ENCODE data around the gene JAKMIP2. TPM values are rescaled to one million over a fixed set of nuclear protein-coding genes. Genes with fewer than 3 reads are reported as not detected.

The JAKMIP2 gene
- total RNA-seq, 3 donors from 2014 or later (not counting 1 experiment from before 2014, with no cell fraction given) = 12.2 to 16.1 (median 14.9) TPM

DNA sequence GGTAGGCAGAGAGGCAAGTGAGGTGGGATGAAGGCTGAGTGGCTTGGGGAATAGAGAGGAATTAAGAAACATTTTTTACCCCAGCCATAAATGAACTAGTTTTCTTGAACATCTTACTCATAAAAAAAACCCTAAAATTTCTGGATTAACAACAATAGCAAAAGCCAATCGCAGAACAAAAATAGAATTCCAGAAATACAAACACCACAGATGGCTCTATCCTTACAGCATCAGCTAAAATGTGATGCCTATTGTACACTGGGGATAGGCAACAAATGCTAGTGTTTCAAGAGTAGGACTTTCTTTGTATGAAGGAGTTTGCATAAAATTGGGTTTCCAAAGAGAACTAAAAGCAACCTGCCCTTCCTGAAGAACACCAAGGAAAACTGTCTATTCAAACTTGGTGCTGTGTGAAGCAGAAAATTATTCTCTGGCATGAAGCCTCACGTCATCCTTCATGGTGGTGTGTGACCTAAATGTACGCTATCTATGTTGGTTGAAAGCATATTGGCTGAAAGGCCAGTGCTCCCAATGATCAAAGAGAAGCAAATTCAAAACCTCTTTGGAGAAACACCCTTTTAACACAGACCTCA, 82.9 kb downstream of the JAKMIP2 start:
- no peak for ATAC-seq
- WGBS (ENCODE audit: insufficient coverage) = 97% methylated on average over 3 of the region's 3 CpGs
- H3K27me3 Mint-ChIP-seq (ENCODE audit: low read depth in 2 of 2) = no peaks in the 10 kb centered on the region

DNA sequence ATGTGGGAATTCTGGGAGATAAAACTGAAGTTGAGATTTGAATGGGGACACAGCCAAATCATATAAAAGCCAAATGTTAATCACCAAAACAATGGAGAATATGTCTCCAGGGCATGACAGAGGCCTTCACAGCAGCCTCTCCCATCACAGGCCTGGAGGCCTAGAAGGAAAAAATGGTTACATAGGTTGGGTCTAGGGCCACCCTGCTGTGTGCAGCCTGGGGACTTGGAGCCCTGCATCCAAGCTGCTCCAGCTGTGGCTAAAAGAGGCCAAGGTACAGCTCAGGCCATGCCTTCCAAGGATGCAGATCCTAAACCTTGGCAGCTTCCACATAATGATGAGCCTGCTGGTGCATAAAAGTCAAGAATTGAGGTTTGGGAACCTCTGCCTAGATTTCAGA, 85.1 kb downstream of the JAKMIP2 start:
- no peak overlapping the region for H3K4me3 Mint-ChIP-seq
- Histone ChIP-seq H3K9me3 (ENCODE audit: control insufficient read depth, insufficient read depth, low read length) (peaks cover 11% of the 10 kb centered on the region), H3K27me3 (ENCODE audit: control insufficient read depth, insufficient read depth, low read length) (no peaks in the 10 kb centered on the region), H3K27ac (ENCODE audit: low read length) (no peak overlapping the region), H3K4me1 (ENCODE audit: control insufficient read depth, insufficient read depth, low read length) (no peaks in the 10 kb centered on the region), H3K36me3 (ENCODE audit: control insufficient read depth, insufficient read depth, low read length) (no peaks in the 10 kb centered on the region), H3K4me3 (ENCODE audit: low read length) (no peak overlapping the region)
- no peak overlapping the region for H3K27ac Mint-ChIP-seq
- intact Hi-C loops (cut with micrococcal nuclease) = no loop called here
- peaks cover 15% of the 10 kb centered on the region for H3K36me3 Mint-ChIP-seq
- TF ChIP-seq, protein P1, sequence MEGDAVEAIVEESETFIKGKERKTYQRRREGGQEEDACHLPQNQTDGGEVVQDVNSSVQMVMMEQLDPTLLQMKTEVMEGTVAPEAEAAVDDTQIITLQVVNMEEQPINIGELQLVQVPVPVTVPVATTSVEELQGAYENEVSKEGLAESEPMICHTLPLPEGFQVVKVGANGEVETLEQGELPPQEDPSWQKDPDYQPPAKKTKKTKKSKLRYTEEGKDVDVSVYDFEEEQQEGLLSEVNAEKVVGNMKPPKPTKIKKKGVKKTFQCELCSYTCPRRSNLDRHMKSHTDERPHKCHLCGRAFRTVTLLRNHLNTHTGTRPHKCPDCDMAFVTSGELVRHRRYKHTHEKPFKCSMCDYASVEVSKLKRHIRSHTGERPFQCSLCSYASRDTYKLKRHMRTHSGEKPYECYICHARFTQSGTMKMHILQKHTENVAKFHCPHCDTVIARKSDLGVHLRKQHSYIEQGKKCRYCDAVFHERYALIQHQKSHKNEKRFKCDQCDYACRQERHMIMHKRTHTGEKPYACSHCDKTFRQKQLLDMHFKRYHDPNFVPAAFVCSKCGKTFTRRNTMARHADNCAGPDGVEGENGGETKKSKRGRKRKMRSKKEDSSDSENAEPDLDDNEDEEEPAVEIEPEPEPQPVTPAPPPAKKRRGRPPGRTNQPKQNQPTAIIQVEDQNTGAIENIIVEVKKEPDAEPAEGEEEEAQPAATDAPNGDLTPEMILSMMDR (IDR thresholded peaks at IDR 0.05) = no peak
- peaks cover 24 to 40% of the 10 kb centered on the region in 2 donors for H3K4me1 Mint-ChIP-seq
- ATAC-seq (no peak), DNase-seq (no peak)
- H3K9me3 Mint-ChIP-seq = peaks cover 2% of the 10 kb centered on the region in 2 donors
- no peaks in the 10 kb centered on the region for H3K27me3 Mint-ChIP-seq (ENCODE audit: low read depth in 2 of 2)

More for the DNA sequence above, 82.9 kb downstream of the JAKMIP2 start:
- H3K27ac ChIP-seq (ENCODE audit: low read length) = no peak overlapping the region
- TF ChIP-seq, protein P1 (IDR thresholded peaks at IDR 0.05) = no peak
- no peaks in the 10 kb centered on the region for H3K36me3 ChIP-seq (ENCODE audit: control insufficient read depth, insufficient read depth, low read length)
- Mint-ChIP-seq H3K4me1 (peaks cover 23 to 37% of the 10 kb centered on the region in 2 donors), H3K4me3 (no peak overlapping the region), H3K27ac (no peak overlapping the region), H3K36me3 (peaks cover 15% of the 10 kb centered on the region), H3K9me3 (peaks cover 2% of the 10 kb centered on the region in 2 donors)
- H3K4me1 ChIP-seq (ENCODE audit: control insufficient read depth, insufficient read depth, low read length) = no peaks in the 10 kb centered on the region
- H3K4me3 ChIP-seq (ENCODE audit: low read length) = no peak overlapping the region
- peaks cover 11% of the 10 kb centered on the region for H3K9me3 ChIP-seq (ENCODE audit: control insufficient read depth, insufficient read depth, low read length)
- no peak for DNase-seq
- intact Hi-C loops (cut with micrococcal nuclease) = no loop called here
- no peaks in the 10 kb centered on the region for H3K27me3 ChIP-seq (ENCODE audit: control insufficient read depth, insufficient read depth, low read length)

DNA sequence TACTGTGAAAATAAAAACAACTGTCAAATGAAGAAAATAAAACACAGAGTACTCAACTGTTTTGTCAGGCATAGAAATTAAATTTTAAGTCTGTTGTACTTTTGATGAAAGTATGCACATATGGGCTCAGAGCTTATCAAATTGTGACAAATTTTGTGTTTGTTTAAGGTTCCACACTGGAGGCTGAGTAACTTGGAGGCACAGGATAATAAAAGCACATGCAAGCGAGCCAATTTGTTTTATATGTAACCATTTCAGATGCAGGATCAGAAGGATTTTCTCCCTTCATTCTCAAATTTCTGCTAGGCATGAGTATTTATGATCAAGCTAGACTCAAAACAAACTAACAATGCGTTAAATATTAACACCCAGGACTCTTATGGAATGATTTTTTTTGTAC, 87.8 kb downstream of the JAKMIP2 start:
- H3K4me3 ChIP-seq (ENCODE audit: low read length) = no peak overlapping the region
- no peaks in the 10 kb centered on the region for H3K27me3 ChIP-seq (ENCODE audit: control insufficient read depth, insufficient read depth, low read length)
- Mint-ChIP-seq H3K27ac (peak overlapping the region in 1 of 2 donors; percentile 7), H3K4me3 (no peak overlapping the region), H3K36me3 (peaks cover 15% of the 10 kb centered on the region), H3K4me1 (peaks cover 17 to 30% of the 10 kb centered on the region in 2 donors), H3K9me3 (peaks cover 2% of the 10 kb centered on the region in 2 donors), H3K27me3 (ENCODE audit: low read depth in 2 of 2) (no peaks in the 10 kb centered on the region)
- H3K36me3 ChIP-seq (ENCODE audit: control insufficient read depth, insufficient read depth, low read length) = no peaks in the 10 kb centered on the region
- intact Hi-C loops (cut with micrococcal nuclease) = no loop called here
- no peak overlapping the region for H3K27ac ChIP-seq (ENCODE audit: low read length)
- DNase-seq (no peak), ATAC-seq (no peak)
- TF ChIP-seq, protein P1 (IDR thresholded peaks at IDR 0.05) = no peak
- peaks cover 11% of the 10 kb centered on the region for H3K9me3 ChIP-seq (ENCODE audit: control insufficient read depth, insufficient read depth, low read length)
- 100% methylated on average over 1 of the region's 2 CpGs for WGBS (ENCODE audit: insufficient coverage)
- H3K4me1 ChIP-seq (ENCODE audit: control insufficient read depth, insufficient read depth, low read length) = no peaks in the 10 kb centered on the region

DNA sequence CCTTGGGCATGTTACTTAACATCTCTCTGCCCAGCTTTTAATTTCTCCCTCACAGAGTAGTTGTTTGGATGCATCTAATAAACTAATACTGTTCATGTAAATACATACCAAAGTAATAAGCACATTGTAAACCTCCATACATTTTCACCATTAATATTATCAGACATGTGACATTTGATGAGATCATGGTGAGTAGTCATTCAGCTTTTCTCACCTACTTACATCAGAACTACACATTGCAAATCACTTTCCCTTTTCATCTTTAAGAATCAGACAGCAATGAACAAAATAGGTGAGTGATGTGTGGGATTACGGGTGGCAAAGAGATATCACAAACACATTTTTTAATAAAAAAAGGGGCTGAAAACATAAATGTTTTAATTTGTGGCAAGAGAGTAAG, 89.3 kb downstream of the JAKMIP2 start:
- Mint-ChIP-seq H3K9me3 (peaks cover 0 to 2% of the 10 kb centered on the region in 2 donors), H3K27me3 (ENCODE audit: low read depth in 2 of 2) (no peaks in the 10 kb centered on the region), H3K4me1 (peaks cover 24 to 36% of the 10 kb centered on the region in 2 donors), H3K27ac (no peak overlapping the region), H3K36me3 (peaks cover 10% of the 10 kb centered on the region), H3K4me3 (no peak overlapping the region)
- H3K36me3 ChIP-seq (ENCODE audit: control insufficient read depth, insufficient read depth, low read length) = no peaks in the 10 kb centered on the region
- no peak overlapping the region for H3K4me3 ChIP-seq (ENCODE audit: low read length)
- no peaks in the 10 kb centered on the region for H3K4me1 ChIP-seq (ENCODE audit: control insufficient read depth, insufficient read depth, low read length)
- H3K9me3 ChIP-seq (ENCODE audit: control insufficient read depth, insufficient read depth, low read length) = peaks cover 11% of the 10 kb centered on the region
- WGBS (ENCODE audit: insufficient coverage) = no CpG with 5 or more reads among the region's 1 CpG
- TF ChIP-seq, protein P1 (IDR thresholded peaks at IDR 0.05) = no peak
- peak in 2 of 3 donors; percentile 44 to 49 for ATAC-seq
- H3K27ac ChIP-seq (ENCODE audit: low read length) = no peak overlapping the region
- DNase-seq = no peak
- no peaks in the 10 kb centered on the region for H3K27me3 ChIP-seq (ENCODE audit: control insufficient read depth, insufficient read depth, low read length)
- intact Hi-C loops (cut with micrococcal nuclease) = no loop called here
